CD14-positive monocyte (primary cell): ENCODE data around the gene FIBCD1. TPM values are rescaled to one million over a fixed set of nuclear protein-coding genes. Genes with fewer than 3 reads are reported as not detected.
A peak's percentile ranks its signal among the peaks of the same experiment; 100 is the strongest.

Experiments used
- DNase-seq, 3 donors: peaks; one replicate each; pipeline ENCODE4 v3.0.0-alpha.2; 2011 to 2022
- H2AFZ ChIP-seq: 2 replicates; pipeline ENCODE4 v1.6.0; 2012; ENCODE audit warnings: mild to moderate bottlenecking, low read depth, low read length, inconsistent platforms; ENCODE audit not compliant: insufficient read depth, poor library complexity, severe bottlenecking
- H3K27ac ChIP-seq, 2 donors: 1 replicate in 1 of 2; 2 replicates in 1 of 2; pipeline ENCODE4 v1.5.1; 2012 to 2013; ENCODE audit warnings: low read length in 2 of 2, control low read depth in 1 of 2, inconsistent platforms in 1 of 2, low read depth in 1 of 2, mild to moderate bottlenecking in 1 of 2
- H3K27me3 ChIP-seq, 2 donors: one replicate each; pipeline versions ENCODE4 v1.6.0 to v1.6.1; 2011 to 2013; ENCODE audit warnings: low read length in 2 of 2; ENCODE audit not compliant: control insufficient read depth in 2 of 2, insufficient read depth in 2 of 2
- H3K36me3 ChIP-seq, 2 donors: replicated peaks in 1 of 2; 1 replicate in 1 of 2; 2 replicates in 1 of 2; pipeline versions ENCODE4 v1.5.1 to v1.6.1; 2012 to 2013; ENCODE audit warnings: low read length in 2 of 2, control low read depth in 1 of 2, inconsistent platforms in 1 of 2, mild to moderate bottlenecking in 1 of 2; ENCODE audit not compliant: insufficient read depth in 2 of 2, control insufficient read depth in 1 of 2
- H3K4me1 ChIP-seq, 2 donors: 1 replicate in 1 of 2; 2 replicates in 1 of 2; pipeline versions ENCODE4 v1.5.1 to v1.6.1; 2012 to 2013; ENCODE audit warnings: low read length in 2 of 2, control low read depth in 1 of 2, inconsistent platforms in 1 of 2, mild to moderate bottlenecking in 1 of 2, moderate library complexity in 1 of 2; ENCODE audit not compliant: insufficient read depth in 2 of 2, control insufficient read depth in 1 of 2
- H3K4me2 ChIP-seq: replicated peaks from 2 replicates; pipeline ENCODE3; 2012; ENCODE audit warnings: low read length, moderate library complexity, mild to moderate bottlenecking; ENCODE audit not compliant: poor library complexity, severe bottlenecking; ENCODE audit errors: extremely low read depth
- H3K4me3 ChIP-seq, 3 experiments: fragments of 200-600 bp in 1 of 3; sonication (generic) in 1 of 3; replicated peaks in 1 of 3; 1 replicate in 2 of 3; 2 replicates in 1 of 3; pipeline ENCODE4 v1.5.1; 2011 to 2013; ENCODE audit warnings: low read length in 3 of 3, mild to moderate bottlenecking in 3 of 3, control low read depth in 2 of 3, low read depth in 2 of 3, inconsistent platforms in 1 of 3, moderate library complexity in 1 of 3
- H3K79me2 ChIP-seq: 2 replicates; pipeline ENCODE4 v1.6.0; 2012; ENCODE audit warnings: mild to moderate bottlenecking, control low read depth, inconsistent platforms, low read length, moderate library complexity; ENCODE audit not compliant: insufficient read depth
- H3K9ac ChIP-seq: 2 replicates; pipeline ENCODE4 v1.6.0; 2017; ENCODE audit warnings: low read length, mild to moderate bottlenecking; ENCODE audit not compliant: insufficient read depth, poor library complexity, severe bottlenecking
- H3K9me3 ChIP-seq, 2 donors: replicated peaks in 1 of 2; 1 replicate in 1 of 2; 2 replicates in 1 of 2; pipeline versions ENCODE4 v1.5.1 to v1.6.1; 2012 to 2013; ENCODE audit warnings: low read length in 2 of 2, control low read depth in 1 of 2; ENCODE audit not compliant: control insufficient read depth in 1 of 2, insufficient read depth in 1 of 2
- H4K20me1 ChIP-seq: 2 replicates; pipeline ENCODE4 v1.6.0; 2012; ENCODE audit warnings: mild to moderate bottlenecking, low read length, control low read depth, moderate library complexity; ENCODE audit not compliant: insufficient read depth
- H3K27ac Mint-ChIP-seq, 7 donors: one replicate each; pipeline ENCODE4 v1.8.0; 2020; ENCODE audit warnings: mild to moderate bottlenecking in 7 of 7, mixed read lengths in 7 of 7, moderate library complexity in 6 of 7, inconsistent platforms in 2 of 7
- H3K27me3 Mint-ChIP-seq, 3 donors: one replicate each; pipeline ENCODE4 v1.8.0; 2021 to 2022; ENCODE audit warnings: low read depth in 3 of 3, mild to moderate bottlenecking in 3 of 3, mixed read lengths in 3 of 3, moderate library complexity in 3 of 3, inconsistent platforms in 1 of 3
- H3K36me3 Mint-ChIP-seq, 2 donors: one replicate each; pipeline ENCODE4 v1.8.0; 2020; ENCODE audit warnings: mixed read lengths in 2 of 2, inconsistent platforms in 1 of 2, mild to moderate bottlenecking in 1 of 2
- H3K4me1 Mint-ChIP-seq: one replicate; pipeline ENCODE4 v1.8.0; 2020; ENCODE audit warnings: mild to moderate bottlenecking, mixed read lengths
- H3K4me3 Mint-ChIP-seq, 2 donors: one replicate each; pipeline ENCODE4 v1.8.0; 2020; ENCODE audit warnings: mild to moderate bottlenecking in 2 of 2, mixed read lengths in 2 of 2, moderate library complexity in 1 of 2
- H3K9me3 Mint-ChIP-seq, 7 donors: one replicate each; pipeline ENCODE4 v1.8.0; 2020 to 2022; ENCODE audit warnings: mixed read lengths in 7 of 7, mild to moderate bottlenecking in 6 of 7, moderate library complexity in 6 of 7, inconsistent platforms in 2 of 7
- CTCF ChIP-seq: fragments of 200-600 bp; IDR thresholded peaks from one replicate; pipeline ENCODE4 v1.8.0; 2022; ENCODE audit warnings: antibody characterized with exemption, mild to moderate bottlenecking
- WGBS: methylation state at CpG from one replicate; pipeline ENCODE4 v1.1.5; 2013; ENCODE audit warnings: missing lambda C conversion rate; ENCODE audit not compliant: insufficient coverage; 5-methylcytosine and 5-hydroxymethylcytosine counted together
- intact Hi-C, 2 donors: fragments of 100-400 bp; cut with micrococcal nuclease; formaldehyde crosslinking; loops; one replicate each; pipeline versions ENCODE4 v1.15.0 to v1.15.1; 2023
- polyA plus RNA-seq, 3 donors: library from polyadenylated mRNA; depleted of rRNA in 1 of 3; unstranded in 2 of 3; stranded (reverse) in 1 of 3; fragments of 300-500 nt in 2 of 3; fragments of >200 nt in 1 of 3; fragmentation: Illumina TruSeq in 2 of 3; gene quantifications; 1 replicate in 2 of 3; 2 replicates in 1 of 3; pipeline ENCODE4 v1.2.3, GENCODE V29; 2012 to 2021

FIBCD1 gene
- polyA plus RNA-seq, 3 donors, result not detected

- H4K20me1 ChIP-seq, result peaks cover 7% of the 10 kb centered on the region
- peaks cover 52 to 58% of the 10 kb centered on the region in 2 donors for H3K36me3 Mint-ChIP-seq
- intact Hi-C loops, result no loop called here
- no peak overlapping the region for H3K4me3 ChIP-seq
- no peaks in the 10 kb centered on the region for H3K4me1 Mint-ChIP-seq
- H3K4me1 ChIP-seq, result no peaks in the 10 kb centered on the region
- peak overlapping the region in 2 of 7 donors; percentile 6 to 26 for H3K27ac Mint-ChIP-seq
- H2AFZ ChIP-seq, result no peak overlapping the region
- WGBS, result 95% methylated on average over 12 of the region's 17 CpGs
- H3K9me3 ChIP-seq, result no peaks in the 10 kb centered on the region
- no peaks in the 10 kb centered on the region for H3K79me2 ChIP-seq
- H3K4me2 ChIP-seq, result no peak overlapping the region
- H3K27me3 ChIP-seq, result no peaks in the 10 kb centered on the region
- DNase-seq, result no peak
- no peaks in the 10 kb centered on the region for H3K27me3 Mint-ChIP-seq
- H3K4me3 Mint-ChIP-seq, result no peak overlapping the region
- H3K27ac ChIP-seq, result no peak overlapping the region
- no peak overlapping the region for H3K9ac ChIP-seq
- no peaks in the 10 kb centered on the region for H3K9me3 Mint-ChIP-seq
- peaks cover 35 to 74% of the 10 kb centered on the region in 2 donors for H3K36me3 ChIP-seq
- no peak for TF ChIP-seq CTCF
Observed at GRCh38 chr9:130870491-130871381, 68.3 kb downstream of the FIBCD1 start.

DNA sequence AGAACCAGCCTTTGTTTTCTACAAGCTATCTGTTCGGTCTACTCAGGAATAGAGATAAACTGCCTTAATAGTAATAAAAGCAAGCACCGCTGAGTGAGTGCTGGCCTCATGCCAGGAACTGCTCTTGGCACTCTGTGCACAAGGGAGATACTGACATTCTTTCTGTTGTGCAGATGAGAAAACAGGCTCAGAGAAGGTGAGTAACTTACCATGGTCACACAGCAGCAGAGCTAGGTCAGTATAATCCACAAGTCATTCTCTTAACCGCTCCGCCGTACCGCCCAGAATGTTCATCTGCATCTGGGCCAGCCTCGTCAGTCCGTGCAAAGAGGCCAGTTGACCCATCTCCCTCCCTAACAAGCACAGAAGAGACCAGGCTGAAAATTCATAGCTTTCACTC is 69.8 kb downstream of the FIBCD1 start:
- H2AFZ ChIP-seq, result no peak overlapping the region
- H3K9me3 ChIP-seq, result no peaks in the 10 kb centered on the region
- H3K36me3 ChIP-seq, result peaks cover 30 to 70% of the 10 kb centered on the region in 2 donors
- no peak for TF ChIP-seq CTCF
- no peaks in the 10 kb centered on the region for H3K9me3 Mint-ChIP-seq
- DNase-seq, result no peak
- no peak overlapping the region for H3K4me3 Mint-ChIP-seq
- no peak overlapping the region for H3K27ac ChIP-seq
- intact Hi-C loops, result loop anchor here (5.0 to 10.0 kb wide), 5 partner anchors 73 to 178 kb away; no protein-coding TSS in a partner anchor
- no peak overlapping the region for H3K4me2 ChIP-seq
- no peaks in the 10 kb centered on the region for H3K4me1 ChIP-seq
- WGBS, result 80% methylated on average over 7 of the region's 8 CpGs
- no peaks in the 10 kb centered on the region for H3K27me3 Mint-ChIP-seq
- H4K20me1 ChIP-seq, result peaks cover 7% of the 10 kb centered on the region
- no peaks in the 10 kb centered on the region for H3K4me1 Mint-ChIP-seq
- H3K9ac ChIP-seq, result no peak overlapping the region
- H3K27ac Mint-ChIP-seq, result no peak overlapping the region
- no peaks in the 10 kb centered on the region for H3K27me3 ChIP-seq
- H3K79me2 ChIP-seq, result no peaks in the 10 kb centered on the region
- H3K36me3 Mint-ChIP-seq, result peaks cover 50 to 59% of the 10 kb centered on the region in 2 donors
- no peak overlapping the region for H3K4me3 ChIP-seq
